HepG2 (cell line): ENCODE results near the gene HEPHL1.

Source experiments
- JUND ChIP-seq: sonication (generic); formaldehyde crosslinking; IDR thresholded peaks from 2 replicates; pipeline ENCODE4 v1.8.0; 2022; ENCODE audit warnings: mild to moderate bottlenecking, missing genetic modification reagents
- MEIS2 ChIP-seq: sonication (generic); formaldehyde crosslinking; IDR thresholded peaks from 2 replicates; pipeline ENCODE4 v1.9.0; 2021; ENCODE audit warnings: mild to moderate bottlenecking, missing genetic modification reagents
- MLLT10 ChIP-seq: sonication (generic); formaldehyde crosslinking; IDR thresholded peaks from 2 replicates; pipeline ENCODE4 v1.4.0; 2020; ENCODE audit warnings: missing genetic modification reagents
- POLR2A ChIP-seq, 2 experiments: IDR thresholded peaks; 2 replicates each; pipeline ENCODE4 v1.6.1; 2011; ENCODE audit warnings: low read depth in 2 of 2, low read length in 2 of 2, mild to moderate bottlenecking in 1 of 2, moderate library complexity in 1 of 2; ENCODE audit not compliant: insufficient read depth in 1 of 2
- ZFP36L2 ChIP-seq: sonication (generic); formaldehyde crosslinking; IDR thresholded peaks from 2 replicates; pipeline ENCODE4 v1.4.0; 2020; ENCODE audit warnings: missing genetic modification reagents
- ZNF256 ChIP-seq: sonication (generic); formaldehyde crosslinking; conservative IDR thresholded peaks from 2 replicates; pipeline ENCODE4 v1.4.0; 2020; ENCODE audit warnings: missing genetic modification reagents
- ZNF615 ChIP-seq: sonication (generic); formaldehyde crosslinking; IDR thresholded peaks from 2 replicates; pipeline ENCODE4 v1.5.0; 2020; ENCODE audit warnings: mild to moderate bottlenecking, missing genetic modification reagents, borderline replicate concordance
- TF ChIP-seq, protein P1 (sequence below): IDR thresholded peaks from 2 replicates; pipeline ENCODE4 v1.6.1; 2016; ENCODE audit warnings: missing compliant biosample characterization, missing genetic modification reagents, borderline replicate concordance

GRCh38 chr11:94025690-94026394, 4.7 kb downstream of the HEPHL1 start:
- TF ChIP-seq POLR2A (IDR thresholded peaks at IDR 0.05; ENCODE audit: insufficient read depth in 1 of 2, low read depth in 2 of 2, low read length in 2 of 2) (no peak), MLLT10 (no peak), JUND (CRISPR knock-in tag) (no peak), ZNF256 (CRISPR knock-in tag) (no peak), ZNF615 (CRISPR knock-in tag) (no peak), ZFP36L2 (CRISPR knock-in tag) (no peak), MEIS2 (CRISPR knock-in tag) (no peak)
- TF ChIP-seq, protein P1, sequence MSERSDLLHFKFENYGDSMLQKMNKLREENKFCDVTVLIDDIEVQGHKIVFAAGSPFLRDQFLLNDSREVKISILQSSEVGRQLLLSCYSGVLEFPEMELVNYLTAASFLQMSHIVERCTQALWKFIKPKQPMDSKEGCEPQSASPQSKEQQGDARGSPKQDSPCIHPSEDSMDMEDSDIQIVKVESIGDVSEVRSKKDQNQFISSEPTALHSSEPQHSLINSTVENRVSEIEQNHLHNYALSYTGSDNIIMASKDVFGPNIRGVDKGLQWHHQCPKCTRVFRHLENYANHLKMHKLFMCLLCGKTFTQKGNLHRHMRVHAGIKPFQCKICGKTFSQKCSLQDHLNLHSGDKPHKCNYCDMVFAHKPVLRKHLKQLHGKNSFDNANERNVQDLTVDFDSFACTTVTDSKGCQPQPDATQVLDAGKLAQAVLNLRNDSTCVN (CRISPR knock-in tag) = no peak
